ENCODE results near the gene RELA.
"Not testable (repeated sequence)": the region's sequence is repeated elsewhere in the genome, so short reads cannot be mapped to it uniquely, and the experiment has no call there.

RELA gene

DNA sequence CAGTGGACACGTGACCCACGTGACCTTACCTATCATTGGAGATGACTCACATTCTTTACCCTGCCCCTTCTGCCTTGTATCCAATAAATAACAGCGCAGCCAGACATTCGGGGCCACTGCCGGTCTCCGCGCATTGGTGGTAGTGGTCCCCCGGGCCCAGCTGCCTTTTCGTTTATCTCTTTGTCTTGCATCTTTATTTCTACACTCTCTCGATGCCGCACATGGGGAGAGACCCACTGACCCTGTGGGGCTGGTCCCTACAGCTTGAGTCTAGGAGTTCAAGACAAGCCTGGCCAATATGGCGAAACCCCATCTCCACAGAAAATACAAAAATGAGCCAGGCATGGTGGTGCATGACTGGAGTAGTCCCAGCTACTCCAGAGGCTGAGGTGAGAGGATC is 44.3 kb upstream of the RELA start:
- H3K4me3 ChIP-seq (ENCODE audit: low read depth, low read length); POLR2A ChIA-PET; H3K9me3 ChIP-seq (ENCODE audit: control insufficient read depth, insufficient read depth, low read depth, low read length); H3K4me1 ChIP-seq (ENCODE audit: control insufficient read depth, insufficient read depth, low read length); H3K36me3 ChIP-seq (ENCODE audit: control insufficient read depth in 2 of 2, insufficient read depth in 1 of 2, low read length in 2 of 2); H3K27ac ChIP-seq (ENCODE audit: extremely low read depth, low read depth, low read length): not testable (repeated sequence)
- CTCF ChIA-PET = interaction anchor here (0.6 to 3.6 kb wide), 5 partner anchors 8 to 354 kb away, joined by 3 to 28 read pairs (median 4); partner anchors contain the start of gene FIBP
- peak; percentile 39; the same call in 1 of the 2 replicates for TF ChIP-seq ZNF394 (tag by site-specific recombination; IDR thresholded peaks at IDR 0.05; ENCODE audit: borderline replicate concordance)

DNA sequence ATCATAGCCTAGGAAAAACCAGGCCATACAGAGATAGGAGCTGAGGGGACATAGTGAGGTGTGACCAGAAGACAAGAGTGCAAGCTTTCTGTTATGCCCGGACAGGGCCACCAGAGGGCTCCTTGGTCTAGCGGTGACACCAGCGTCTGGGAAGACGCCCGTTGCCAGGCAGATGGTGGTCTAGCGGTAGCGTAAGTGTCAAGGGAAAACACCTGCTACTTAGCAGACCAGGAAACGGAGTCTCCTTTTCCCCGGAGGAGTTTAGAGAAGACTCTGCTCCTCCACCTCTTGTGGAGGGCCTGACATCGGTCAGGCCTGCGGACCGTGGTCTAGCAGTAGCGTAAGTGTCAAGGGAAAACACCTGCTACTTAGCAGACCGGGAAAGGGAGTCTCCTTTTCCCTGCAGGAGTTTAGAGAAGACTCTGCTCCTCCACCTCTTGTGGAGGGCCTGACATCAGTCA is 43.6 kb upstream of the RELA start:
- TF ChIP-seq ZBTB8A (tag by site-specific recombination; IDR thresholded peaks at IDR 0.05) = peak; percentile 53
- TF ChIP-seq ZNF654 (tag by site-specific recombination; IDR thresholded peaks at IDR 0.05; ENCODE audit: low read depth) = peak; percentile 60
- TF ChIP-seq ZNF394 (tag by site-specific recombination; IDR thresholded peaks at IDR 0.05; ENCODE audit: borderline replicate concordance) = peak; percentile 31; the same call in 1 of the 2 replicates
- TF ChIP-seq PRDM1 (tag by site-specific recombination; IDR thresholded peaks at IDR 0.05) = peak; percentile 94; the same call in 1 of the 2 replicates
- TF ChIP-seq ZNF2 (tag by site-specific recombination; IDR thresholded peaks at IDR 0.05) = 0 out of 2 replicates have a peak, but pooled peaks have one; percentile 48
- 0 out of 2 replicates have a peak, but pooled peaks have one; percentile 20 for TF ChIP-seq ZNF10 (tag by site-specific recombination; IDR thresholded peaks at IDR 0.05)
- 0 out of 2 replicates have a peak, but pooled peaks have one; percentile 24 for TF ChIP-seq ZNF335 (tag by site-specific recombination; conservative IDR thresholded peaks at IDR 0.05)
- H3K36me3 ChIP-seq (ENCODE audit: control insufficient read depth in 2 of 2, insufficient read depth in 1 of 2, low read length in 2 of 2); H3K9me3 ChIP-seq (ENCODE audit: control insufficient read depth, insufficient read depth, low read depth, low read length); H3K4me1 ChIP-seq (ENCODE audit: control insufficient read depth, insufficient read depth, low read length); H3K27ac ChIP-seq (ENCODE audit: extremely low read depth, low read depth, low read length): not testable (repeated sequence)
- POLR2A ChIA-PET = interaction anchor here (0.6 kb wide), 1 partner anchor 199 kb away, joined by 5 read pairs; no protein-coding TSS in a partner anchor
- peak overlapping the region; percentile 20; the same call in 1 of the 2 replicates for H3K4me3 ChIP-seq (ENCODE audit: low read depth, low read length)
- CTCF ChIA-PET = interaction anchor here (0.6 to 3.6 kb wide), 16 partner anchors 10 to 445 kb away, joined by 3 to 34 read pairs (median 3); partner anchors contain the start of gene FIBP

DNA sequence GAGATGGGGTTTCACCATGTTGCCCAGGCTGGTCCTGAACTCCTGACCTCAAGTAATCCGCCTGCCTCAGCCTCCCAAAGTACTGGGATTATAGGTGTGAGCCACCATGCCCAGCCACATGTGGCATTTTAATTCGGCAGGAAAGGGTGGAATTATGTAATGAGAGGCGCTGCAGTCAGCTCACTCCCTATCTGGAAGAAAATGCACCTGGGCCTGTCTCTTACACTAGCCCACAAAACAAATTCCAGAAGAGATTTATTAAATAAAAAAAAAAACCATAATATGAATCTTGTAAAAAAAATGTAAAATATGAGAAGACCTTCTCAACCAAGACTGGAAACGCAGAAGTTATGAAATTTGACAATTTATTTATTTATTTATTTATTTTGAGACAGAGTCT is 41.1 kb upstream of the RELA start:
- no peaks in the 10 kb centered on the region for H3K4me1 ChIP-seq (ENCODE audit: control insufficient read depth, insufficient read depth, low read length)
- CTCF ChIA-PET = interaction anchor here (0.6 to 3.6 kb wide), 6 partner anchors 9 to 242 kb away, joined by 3 to 34 read pairs (median 5); partner anchors contain the start of gene SIPA1
- no peak overlapping the region for H3K4me3 ChIP-seq (ENCODE audit: low read depth, low read length)
- H3K27ac ChIP-seq (ENCODE audit: extremely low read depth, low read depth, low read length) = no peak overlapping the region
- TF ChIP-seq ZBTB48 (tag by site-specific recombination; IDR thresholded peaks at IDR 0.05) = no peak
- no peak for TF ChIP-seq ZNF354C (tag by site-specific recombination; IDR thresholded peaks at IDR 0.05; ENCODE audit: borderline replicate concordance, low read depth)
- TF ChIP-seq KLF7 (tag by site-specific recombination; IDR thresholded peaks at IDR 0.05; ENCODE audit: borderline replicate concordance) = no peak
- no peak for TF ChIP-seq ZNF366 (tag by site-specific recombination; conservative IDR thresholded peaks at IDR 0.05)
- TF ChIP-seq MEIS1 (CRISPR knock-in tag; IDR thresholded peaks at IDR 0.05; ENCODE audit: borderline replicate concordance) = no peak
- no peak for TF ChIP-seq ZNF654 (tag by site-specific recombination; IDR thresholded peaks at IDR 0.05; ENCODE audit: low read depth)
- no peak for TF ChIP-seq ZNF600 (tag by site-specific recombination; IDR thresholded peaks at IDR 0.05)
- no peak for TF ChIP-seq ZNF24 (tag by site-specific recombination; IDR thresholded peaks at IDR 0.05)
- no peaks in the 10 kb centered on the region for H3K36me3 ChIP-seq (ENCODE audit: control insufficient read depth in 2 of 2, insufficient read depth in 1 of 2, low read length in 2 of 2)
- POLR2A ChIA-PET = interaction anchor here (1.2 kb wide), 1 partner anchor 154 kb away, joined by 3 read pairs; the partner anchor contains the start of gene CFL1
- H3K9me3 ChIP-seq (ENCODE audit: control insufficient read depth, insufficient read depth, low read depth, low read length) = no peaks in the 10 kb centered on the region

DNA sequence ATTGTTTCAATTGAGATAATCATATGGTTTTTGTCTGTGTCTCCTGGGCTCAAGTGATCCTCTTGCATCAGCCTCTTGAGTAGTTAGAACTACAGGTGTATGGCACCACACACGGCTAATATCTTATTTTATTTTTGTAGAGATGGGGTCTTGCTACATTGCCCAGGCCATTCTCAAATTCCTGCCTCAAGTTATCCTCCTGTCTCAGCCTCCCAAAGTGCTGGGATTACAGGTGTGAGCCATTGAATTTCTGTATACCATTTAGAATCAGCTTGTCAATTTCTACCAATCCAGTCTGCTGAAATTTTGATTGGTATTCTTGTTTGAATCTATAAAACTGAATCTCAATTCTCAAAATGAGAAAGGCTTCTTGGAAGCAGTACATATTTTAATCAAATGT is 39.0 kb upstream of the RELA start:
- ChIA-PET CTCF (interaction anchor here (0.7 to 1.2 kb wide), 2 partner anchors 10 to 76 kb away, joined by 3 to 4 read pairs; partner anchors contain the start of gene KAT5), POLR2A (no interaction called here)
- TF ChIP-seq ZNF121 (tag by site-specific recombination; IDR thresholded peaks at IDR 0.05) (peak; percentile 48; the same call in 1 of the 2 replicates), ZSCAN23 (tag by site-specific recombination; IDR thresholded peaks at IDR 0.05) (no peak)

More for the DNA sequence above, 39.0 kb upstream of the RELA start:
- Histone ChIP-seq H3K4me3 (ENCODE audit: low read depth, low read length) (no peak overlapping the region), H3K9me3 (ENCODE audit: control insufficient read depth, insufficient read depth, low read depth, low read length) (no peaks in the 10 kb centered on the region), H3K27ac (ENCODE audit: extremely low read depth, low read depth, low read length) (no peak overlapping the region), H3K36me3 (ENCODE audit: control insufficient read depth in 2 of 2, insufficient read depth in 1 of 2, low read length in 2 of 2) (no peaks in the 10 kb centered on the region), H3K4me1 (ENCODE audit: control insufficient read depth, insufficient read depth, low read length) (no peaks in the 10 kb centered on the region)

All from HEK293 (cell line).